H1 (cell line): ENCODE measurements around the gene KCTD15. TPM values are rescaled to one million over a fixed set of nuclear protein-coding genes. Genes with fewer than 3 reads are reported as not detected.
"Not testable (repeated sequence)": the region's sequence is repeated elsewhere in the genome, so short reads cannot be mapped to it uniquely, and the experiment has no call there.

Experiments used
- CTCF ChIA-PET: fragments of 300-600 bp; sonication (Branson Sonifier 250); formaldehyde crosslinking; loops from one replicate; lab custom pipeline; 2021; ENCODE audit not compliant: partially characterized antibody; lab: Charles Lee
- POLR2A ChIA-PET: fragments of 300-600 bp; sonication (Branson Sonifier 250); formaldehyde crosslinking; loops from one replicate; lab custom pipeline; 2021; ENCODE audit warnings: inconsistent platforms; ENCODE audit not compliant: partially characterized antibody; lab: Charles Lee
- DNase-seq, 2 experiments: peaks; one replicate each; pipeline versions ENCODE4 v3.0.0 to v3.0.0-alpha.2; 2010 to 2022; ENCODE audit warnings: low spot score in 2 of 2, low read depth in 1 of 2, mixed read lengths in 1 of 2
- FAIRE-seq: peaks from 2 replicates; lab custom pipeline; 2011; peaks lifted over from hg19 to GRCh38; lab: Jason Lieb, UNC
- H2AFZ ChIP-seq: 2 replicates; pipeline ENCODE4 v1.8.1; 2012; ENCODE audit warnings: low read length, inconsistent platforms
- H2AK5ac ChIP-seq: 2 replicates; pipeline ENCODE4 v1.6.1; 2013; ENCODE audit warnings: low read depth, low read length
- H2BK120ac ChIP-seq: replicated peaks from 2 replicates; pipeline ENCODE3; 2013; ENCODE audit warnings: low read depth, low read length, inconsistent platforms
- H2BK12ac ChIP-seq: 2 replicates; pipeline ENCODE4 v1.6.1; 2013; ENCODE audit warnings: low read depth, low read length
- H2BK15ac ChIP-seq: 2 replicates; pipeline ENCODE4 v1.6.1; 2013; ENCODE audit warnings: low read length
- H2BK20ac ChIP-seq: 2 replicates; pipeline ENCODE4 v1.6.1; 2013; ENCODE audit warnings: low read length
- H2BK5ac ChIP-seq: 2 replicates; pipeline ENCODE4 v1.6.1; 2013; ENCODE audit warnings: low read depth, low read length
- H3K14ac ChIP-seq: 2 replicates; pipeline ENCODE4 v1.6.1; 2013; ENCODE audit warnings: inconsistent platforms; ENCODE audit not compliant: insufficient read length
- H3K18ac ChIP-seq: 2 replicates; pipeline ENCODE4 v1.6.1; 2013; ENCODE audit warnings: low read length; ENCODE audit errors: extremely low read depth
- H3K23ac ChIP-seq: 2 replicates; pipeline ENCODE4 v1.6.1; 2013; ENCODE audit warnings: inconsistent platforms; ENCODE audit not compliant: insufficient read length
- H3K23me2 ChIP-seq: 2 replicates; pipeline ENCODE4 v1.6.1; 2013; ENCODE audit warnings: low read depth, low read length
- H3K27ac ChIP-seq: 2 replicates; pipeline ENCODE4 v1.6.1; 2011; ENCODE audit warnings: low read depth, low read length, inconsistent platforms
- H3K27me3 ChIP-seq, 4 experiments: replicated peaks in 1 of 4; 1 replicate in 1 of 4; 2 replicates in 3 of 4; pipeline versions ENCODE4 v1.6.1 to v1.8.1; 2011 to 2013; ENCODE audit warnings: low read length in 3 of 4, mild to moderate bottlenecking in 3 of 4, inconsistent platforms in 2 of 4, mixed read lengths in 2 of 4, moderate library complexity in 1 of 4; ENCODE audit not compliant: control insufficient read depth in 3 of 4, insufficient read depth in 3 of 4; ENCODE audit errors: extremely low read depth in 1 of 4
- H3K36me3 ChIP-seq, 4 experiments: 2 replicates each; pipeline versions ENCODE4 v1.6.1 to v1.8.1; 2011 to 2013; ENCODE audit warnings: mild to moderate bottlenecking in 4 of 4, low read length in 3 of 4, moderate library complexity in 2 of 4, control low read depth in 1 of 4, inconsistent platforms in 1 of 4; ENCODE audit not compliant: insufficient read depth in 4 of 4, control insufficient read depth in 2 of 4
- H3K4ac ChIP-seq: replicated peaks from 2 replicates; pipeline ENCODE3; 2013; ENCODE audit warnings: low read length, low read depth, mixed read lengths, inconsistent platforms; ENCODE audit not compliant: insufficient read length
- H3K4me1 ChIP-seq, 4 experiments: replicated peaks in 1 of 4; 1 replicate in 1 of 4; 2 replicates in 3 of 4; pipeline versions ENCODE4 v1.6.1 to v1.8.1; 2011 to 2013; ENCODE audit warnings: low read length in 3 of 4, inconsistent platforms in 2 of 4, mixed read lengths in 1 of 4; ENCODE audit not compliant: insufficient read depth in 4 of 4, control insufficient read depth in 3 of 4
- H3K4me2 ChIP-seq, 2 experiments: 2 replicates each; pipeline versions ENCODE4 v1.6.1 to v1.8.1; 2011 to 2013; ENCODE audit warnings: low read depth in 2 of 2, low read length in 2 of 2, control low read depth in 1 of 2, inconsistent platforms in 1 of 2, mild to moderate bottlenecking in 1 of 2; ENCODE audit not compliant: insufficient read depth in 1 of 2
- H3K4me3 ChIP-seq, 4 experiments: fragments of 200-600, 300-600 bp in 1 of 4; sonication (generic), shearing (Covaris generic), sonication (Bioruptor Twin) in 1 of 4; 2 replicates each; pipeline versions ENCODE4 v1.5.1 to v1.8.1; 2011 to 2016; ENCODE audit warnings: low read length in 4 of 4, low read depth in 3 of 4, control low read depth in 2 of 4, inconsistent platforms in 2 of 4, mild to moderate bottlenecking in 2 of 4, mixed read lengths in 1 of 4, moderate library complexity in 1 of 4; ENCODE audit not compliant: insufficient read depth in 2 of 4; ENCODE audit errors: extremely low read depth in 1 of 4
- H3K56ac ChIP-seq: replicated peaks from 2 replicates; pipeline ENCODE3; 2013; ENCODE audit warnings: low read depth, mild to moderate bottlenecking, mixed read lengths, low read length, inconsistent platforms; ENCODE audit not compliant: insufficient read length
- H3K79me1 ChIP-seq: 2 replicates; pipeline ENCODE4 v1.6.1; 2013; ENCODE audit warnings: low read depth, low read length, control low read depth
- H3K79me2 ChIP-seq, 2 experiments: 2 replicates each; pipeline versions ENCODE4 v1.6.1 to v1.8.1; 2012 to 2013; ENCODE audit warnings: low read length in 2 of 2, mild to moderate bottlenecking in 2 of 2, inconsistent platforms in 1 of 2; ENCODE audit not compliant: insufficient read depth in 2 of 2, control insufficient read depth in 1 of 2
- H3K9ac ChIP-seq, 4 experiments: replicated peaks in 1 of 4; 1 replicate in 1 of 4; 2 replicates in 3 of 4; pipeline versions ENCODE4 v1.6.1 to v1.8.1; 2011 to 2013; ENCODE audit warnings: low read depth in 3 of 4, low read length in 3 of 4, control low read depth in 2 of 4, mild to moderate bottlenecking in 2 of 4, moderate library complexity in 2 of 4, inconsistent platforms in 1 of 4; ENCODE audit errors: extremely low read depth in 1 of 4
- H3K9me3 ChIP-seq, 2 experiments: 2 replicates each; pipeline versions ENCODE4 v1.6.1 to v1.8.1; 2012 to 2013; ENCODE audit warnings: mild to moderate bottlenecking in 2 of 2, moderate library complexity in 2 of 2, control low read depth in 1 of 2, inconsistent platforms in 1 of 2, low read depth in 1 of 2, low read length in 1 of 2, mixed read lengths in 1 of 2; ENCODE audit not compliant: insufficient read depth in 2 of 2
- H4K20me1 ChIP-seq, 2 experiments: replicated peaks in 1 of 2; 2 replicates each; pipeline versions ENCODE3 to v1.8.1; 2011 to 2013; ENCODE audit warnings: inconsistent platforms in 2 of 2, low read length in 2 of 2, mild to moderate bottlenecking in 1 of 2; ENCODE audit not compliant: insufficient read depth in 2 of 2, control insufficient read depth in 1 of 2
- H4K5ac ChIP-seq: 2 replicates; pipeline ENCODE4 v1.6.1; 2013; ENCODE audit warnings: low read length, low read depth, mixed read lengths, inconsistent platforms; ENCODE audit not compliant: insufficient read length
- H4K8ac ChIP-seq: 2 replicates; pipeline ENCODE4 v1.8.0; 2013; ENCODE audit warnings: mild to moderate bottlenecking, moderate library complexity, low read length, inconsistent platforms; ENCODE audit not compliant: insufficient read depth; ENCODE audit errors: extremely low read depth
- H4K91ac ChIP-seq: replicated peaks from 2 replicates; pipeline ENCODE3; 2013; ENCODE audit warnings: low read length, mixed read lengths, inconsistent platforms; ENCODE audit not compliant: insufficient read length
- WGBS, 2 experiments: shearing (Covaris generic) in 1 of 2; methylation state at CpG; one replicate each; pipeline versions ENCODE4 v1.1.6 to v1.1.7; 2013 to 2015; ENCODE audit warnings: low lambda C conversion rate in 2 of 2, mixed read lengths in 2 of 2, inconsistent platforms in 1 of 2, low coverage in 1 of 2, missing lambda C conversion rate in 1 of 2; ENCODE audit not compliant: insufficient replicate concordance in 2 of 2, insufficient coverage in 1 of 2, insufficient read length in 1 of 2; ENCODE audit errors: extremely low coverage in 1 of 2, missing lambda C conversion rate in 1 of 2; 5-methylcytosine and 5-hydroxymethylcytosine counted together
- polyA plus RNA-seq, 7 experiments: library from polyadenylated mRNA; depleted of rRNA in 3 of 7; stranded (reverse) in 5 of 7; unstranded in 2 of 7; fragments of >200 nt in 5 of 7; fragments of 200-250 nt in 2 of 7; gene quantifications; 1 replicate in 5 of 7; 2 replicates in 1 of 7; 4 replicates in 1 of 7; pipeline versions ENCODE4 v1.2.1 to v1.2.3, GENCODE V29; 2011 to 2013; ENCODE audit warnings: missing spikeins in 2 of 7, mixed read lengths in 2 of 7
- total RNA-seq: library from RNA; stranded (reverse); fragmentation: NEBNext Ultra II Directional; extraction: Animal tissue kit (Norgen Biotek cat#: 25700); gene quantifications from 2 replicates; pipeline ENCODE4 v1.2.1, GENCODE V29; 2021

Gene KCTD15
- total and polyA plus RNA-seq, 2 of the 8 experiments (the other 6 are each of a cell fraction or from before 2014, with no cell fraction given): 25.1 to 27.0 TPM

GRCh38 chr19:33819078-33819477 is 22.4 kb downstream of the KCTD15 start:
- H4K20me1 ChIP-seq, H3K9ac ChIP-seq, H3K27me3 ChIP-seq, H2AK5ac ChIP-seq, H3K9me3 ChIP-seq, H4K8ac ChIP-seq, H2BK5ac ChIP-seq, H3K79me2 ChIP-seq, H4K91ac ChIP-seq, H2AFZ ChIP-seq, H3K14ac ChIP-seq, FAIRE-seq, H3K56ac ChIP-seq, H2BK20ac ChIP-seq, H3K18ac ChIP-seq, H3K4ac ChIP-seq, H4K5ac ChIP-seq, H2BK12ac ChIP-seq, DNase-seq, H3K23ac ChIP-seq, H2BK15ac ChIP-seq, H3K27ac ChIP-seq, H3K23me2 ChIP-seq, H3K36me3 ChIP-seq, H2BK120ac ChIP-seq, H3K79me1 ChIP-seq: not testable (repeated sequence)
- POLR2A ChIA-PET: interaction anchor here (1.2 to 3.9 kb wide), 10 partner anchors 9 to 269 kb away, joined by 3 to 40 read pairs (median 6); partner anchors contain the start of gene KCTD15
- Histone ChIP-seq H3K4me1 (peaks cover 0 to 12% (median 7%) of the 10 kb centered on the region in 4 experiments; a peak in 6 of 7 replicates), H3K4me2 (peak overlapping the region; percentile 92 to 93), H3K4me3 (peak overlapping the region in 1 of 4 experiments; percentile 71; a peak in 2 of 8 replicates)
- WGBS, 2 experiments: 85% methylated on average over 6 of the region's 7 CpGs; no CpG with 5 or more reads in 1 of the 2 experiments
- CTCF ChIA-PET: interaction anchor here (0.7 to 3.0 kb wide), 10 partner anchors 9 to 277 kb away, joined by 3 to 17 read pairs (median 4); no protein-coding TSS in a partner anchor
